HepG2 (cell line): ENCODE data around the gene OR11L1. TPM values are rescaled to one million over a fixed set of nuclear protein-coding genes. Genes with fewer than 3 reads are reported as not detected.

Experiments used
- ATAC-seq: fragments of 200-7000 bp; cut with Tn5 transposase; 3 replicates; pipeline ENCODE4 v1.9.1; 2020; ENCODE audit warnings: mild to moderate bottlenecking, moderate library complexity
- BruUV-seq: library from RNA; stranded (reverse); fragments of 400-500 nt; replicated peaks from 2 replicates; lab custom pipeline; 2021; lab: Mats Ljungman, UMichigan
- CTCF ChIA-PET: fragments of 300-600 bp; formaldehyde crosslinking; extraction: SDS; loops from one replicate; lab custom pipeline; 2021; ENCODE audit warnings: low total read pairs, inconsistent platforms, low intra/inter-chr PET ratio; lab: Yijun Ruan, JAX
- POLR2A ChIA-PET: fragments of 350-600 bp; sonication (Branson Sonifier 250); formaldehyde crosslinking; loops from one replicate; lab custom pipeline; 2020; ENCODE audit warnings: antibody characterized with exemption, inconsistent platforms; lab: Yijun Ruan, JAX
- DNase-seq: peaks from one replicate; pipeline ENCODE4 v3.0.0-alpha.2; 2015; ENCODE audit warnings: low spot score
- FAIRE-seq: peaks from 3 replicates; lab custom pipeline; 2011; peaks lifted over from hg19 to GRCh38; lab: Jason Lieb, UNC
- H2AFZ ChIP-seq: one replicate; pipeline ENCODE4 v1.6.1; 2011; ENCODE audit warnings: low read length, inconsistent platforms
- H3K27ac ChIP-seq: fragments of 300-600 bp; 3 replicates; pipeline ENCODE4 v1.8.0; 2011; ENCODE audit warnings: mixed run types, mild to moderate bottlenecking, mixed read lengths, low read length, inconsistent platforms; ENCODE audit not compliant: insufficient read depth; ENCODE audit errors: extremely low read length
- H3K27me3 ChIP-seq, 2 experiments: fragments of 200-600 bp in 1 of 2; 2 replicates in 1 of 2; 3 replicates in 1 of 2; pipeline versions ENCODE4 v1.6.0 to v1.8.0; 2011; ENCODE audit warnings: low read length in 2 of 2, mild to moderate bottlenecking in 2 of 2, moderate library complexity in 2 of 2, inconsistent platforms in 1 of 2; ENCODE audit not compliant: insufficient read depth in 2 of 2, control insufficient read depth in 1 of 2
- H3K36me3 ChIP-seq, 2 experiments: fragments of 200-600 bp in 1 of 2; replicated peaks in 1 of 2; 2 replicates in 1 of 2; 3 replicates in 1 of 2; pipeline versions ENCODE4 v1.5.1 to v1.8.0; 2011; ENCODE audit warnings: low read length in 2 of 2, inconsistent platforms in 1 of 2; ENCODE audit not compliant: insufficient read depth in 2 of 2, control insufficient read depth in 1 of 2
- H3K4me1 ChIP-seq: 2 replicates; pipeline ENCODE4 v1.5.1; 2012; ENCODE audit warnings: low read length, inconsistent platforms; ENCODE audit not compliant: insufficient read depth
- H3K4me2 ChIP-seq: 2 replicates; pipeline ENCODE4 v1.6.0; 2011; ENCODE audit warnings: low read depth, low read length, inconsistent platforms
- H3K4me3 ChIP-seq, 3 experiments: fragments of 200-600 bp in 1 of 3; sonication (generic), shearing (Covaris generic) in 1 of 3; replicated peaks in 1 of 3; 2 replicates each; pipeline ENCODE4 v1.5.1; 2011 to 2016; ENCODE audit warnings: low read length in 3 of 3, inconsistent platforms in 2 of 3, low read depth in 2 of 3, mild to moderate bottlenecking in 2 of 3, control low read depth in 1 of 3, mixed read lengths in 1 of 3; ENCODE audit not compliant: insufficient read depth in 1 of 3
- H3K79me2 ChIP-seq: one replicate; pipeline ENCODE4 v1.6.1; 2011; ENCODE audit warnings: low read length, inconsistent platforms; ENCODE audit not compliant: insufficient read depth
- H3K9ac ChIP-seq: 2 replicates; pipeline ENCODE4 v1.6.0; 2011; ENCODE audit warnings: mild to moderate bottlenecking, low read depth, low read length, inconsistent platforms; ENCODE audit not compliant: insufficient read depth
- H3K9me3 ChIP-seq: 2 replicates; pipeline ENCODE4 v1.5.1; 2012; ENCODE audit warnings: mild to moderate bottlenecking, low read length
- H4K20me1 ChIP-seq: 2 replicates; pipeline ENCODE4 v1.6.0; 2011; ENCODE audit warnings: inconsistent platforms, mild to moderate bottlenecking, low read length, moderate library complexity; ENCODE audit not compliant: insufficient read depth
- ATF7 ChIP-seq, 2 experiments: fragments of 450-650 bp in 1 of 2; sonication (generic) in 1 of 2; formaldehyde crosslinking in 1 of 2; IDR thresholded peaks; 2 replicates each; pipeline versions ENCODE4 v1.4.0 to v1.6.1; 2016 to 2020; ENCODE audit warnings: antibody characterized with exemption in 1 of 2, mild to moderate bottlenecking in 1 of 2, missing genetic modification reagents in 1 of 2
- ETS1 ChIP-seq: sonication (generic); formaldehyde crosslinking; IDR thresholded peaks from 2 replicates; pipeline ENCODE4 v1.4.0; 2020; ENCODE audit warnings: missing genetic modification reagents
- KLF9 ChIP-seq: IDR thresholded peaks from 2 replicates; pipeline ENCODE4 v1.6.1; 2016; ENCODE audit warnings: low read depth
- MXD3 ChIP-seq: IDR thresholded peaks from 2 replicates; pipeline ENCODE4 v1.6.1; 2016; ENCODE audit warnings: mild to moderate bottlenecking, missing biosample characterization, missing genetic modification reagents
- MYPOP ChIP-seq: sonication (generic); formaldehyde crosslinking; IDR thresholded peaks from 2 replicates; pipeline ENCODE4 v1.8.1; 2023; ENCODE audit warnings: mild to moderate bottlenecking, moderate library complexity, missing genetic modification reagents
- NFIC ChIP-seq: IDR thresholded peaks from 2 replicates; pipeline ENCODE4 v1.6.1; 2012; ENCODE audit warnings: mild to moderate bottlenecking, low read length, inconsistent platforms
- NONO ChIP-seq, 2 experiments: fragments of 450-650 bp in 1 of 2; sonication (generic) in 1 of 2; formaldehyde crosslinking in 1 of 2; IDR thresholded peaks in 1 of 2; conservative IDR thresholded peaks in 1 of 2; 2 replicates each; pipeline versions ENCODE4 v1.6.1 to v1.8.0; 2017 to 2022; ENCODE audit warnings: mild to moderate bottlenecking in 1 of 2, missing genetic modification reagents in 1 of 2, moderate library complexity in 1 of 2
- RBAK ChIP-seq: sonication (generic); formaldehyde crosslinking; IDR thresholded peaks from 2 replicates; pipeline ENCODE4 v1.5.1; 2020; ENCODE audit warnings: mild to moderate bottlenecking, missing genetic modification reagents
- TAF15 ChIP-seq: fragments of 200-400 bp; formaldehyde crosslinking; IDR thresholded peaks from one replicate; pipeline ENCODE4 v1.6.1; 2018; ENCODE audit warnings: mild to moderate bottlenecking, low read depth, low read length; ENCODE audit not compliant: poor library complexity, severe bottlenecking
- U2AF2 ChIP-seq: fragments of 200-400 bp; formaldehyde crosslinking; IDR thresholded peaks from 2 replicates; pipeline ENCODE4 v1.6.1; 2017; ENCODE audit warnings: low read depth, mild to moderate bottlenecking, low read length
- ZBTB25 ChIP-seq: IDR thresholded peaks from 2 replicates; pipeline ENCODE4 v1.6.1; 2018; ENCODE audit warnings: missing genetic modification reagents
- ZBTB38 ChIP-seq: sonication (generic); formaldehyde crosslinking; IDR thresholded peaks from 2 replicates; pipeline ENCODE4 v1.5.1; 2020; ENCODE audit warnings: mild to moderate bottlenecking, missing genetic modification reagents
- ZNF253 ChIP-seq: sonication (generic); formaldehyde crosslinking; IDR thresholded peaks from 2 replicates; pipeline ENCODE4 v1.8.0; 2022; ENCODE audit warnings: mild to moderate bottlenecking, missing genetic modification reagents, borderline replicate concordance
- ZNF263 ChIP-seq: sonication (generic); formaldehyde crosslinking; IDR thresholded peaks from 2 replicates; pipeline ENCODE4 v1.4.0; 2020; ENCODE audit warnings: missing genetic modification reagents
- ZNF543 ChIP-seq: sonication (generic); formaldehyde crosslinking; IDR thresholded peaks from 2 replicates; pipeline ENCODE4 v1.4.0; 2020; ENCODE audit warnings: mild to moderate bottlenecking, missing genetic modification reagents
- ZNF546 ChIP-seq: sonication (generic); formaldehyde crosslinking; conservative IDR thresholded peaks from 2 replicates; pipeline ENCODE4 v1.8.1; 2023; ENCODE audit warnings: mild to moderate bottlenecking, missing genetic modification reagents
- WGBS: methylation state at CpG from one replicate; pipeline ENCODE4 v1.1.6; 2017; ENCODE audit warnings: low lambda C conversion rate; 5-methylcytosine and 5-hydroxymethylcytosine counted together
- in situ Hi-C: cut with HindIII; loops from 2 replicates; pipeline ENCODE4 v1.10.0; 2017; ENCODE audit warnings: low pct_unique_long_range_greater_than_20kb; ENCODE audit not compliant: extremely low pct_ligation_motif_present
- intact Hi-C: fragments of 100-400 bp; cut with micrococcal nuclease; formaldehyde crosslinking; loops from one replicate; pipeline ENCODE4 v1.10.0; 2022; ENCODE audit not compliant: unreplicated experiment
- polyA plus RNA-seq, 8 experiments: library from polyadenylated mRNA; depleted of rRNA in 3 of 8; stranded (reverse) in 7 of 8; unstranded in 1 of 8; fragments of >200 nt; fragmentation: Illumina TruSeq in 4 of 8; extraction: Trizol in 4 of 8; gene quantifications; 2 replicates each; pipeline versions ENCODE4 v1.2.1 to v1.2.3, GENCODE V29; 2011 to 2016; ENCODE audit warnings: low read depth in 4 of 8, missing spikeins in 1 of 8, mixed read lengths in 1 of 8; ENCODE audit not compliant: insufficient read depth in 1 of 8
- total RNA-seq, 5 experiments: library from RNA; depleted of rRNA; stranded (reverse); fragments of >200 nt; fragmentation: Illumina TruSeq; extraction: Trizol; gene quantifications; 2 replicates each; pipeline ENCODE4 v1.2.3, GENCODE V29; 2016; ENCODE audit warnings: low read depth in 1 of 5

The OR11L1 gene
- total and polyA plus RNA-seq, 2 of the 13 experiments (the other 11 are each of a cell fraction or from before 2014, with no cell fraction given): not detected

- H3K27me3 ChIP-seq: no peaks in the 10 kb centered on the region; a peak in 1 of 5 replicates
- no peak for TF ChIP-seq MYPOP (CRISPR knock-in tag)
- no peak for TF ChIP-seq U2AF2
- TF ChIP-seq NFIC: no peak
- TF ChIP-seq TAF15: no peak
- TF ChIP-seq NONO (IDR thresholded peaks at IDR 0.05): no peak
- no peak for TF ChIP-seq NONO (CRISPR knock-in tag; conservative IDR thresholded peaks at IDR 0.05)
- TF ChIP-seq ATF7 (IDR thresholded peaks at IDR 0.05): no peak
- no peak for TF ChIP-seq ATF7 (CRISPR knock-in tag; IDR thresholded peaks at IDR 0.05)
- no peak for TF ChIP-seq ZBTB38 (CRISPR knock-in tag)
- TF ChIP-seq RBAK (CRISPR knock-in tag): no peak
- TF ChIP-seq KLF9 (CRISPR knock-in tag): no peak
- TF ChIP-seq ZNF543 (CRISPR knock-in tag): no peak
- TF ChIP-seq ETS1: no peak
- TF ChIP-seq ZNF263: no peak
- no peak for TF ChIP-seq MXD3 (CRISPR knock-in tag)
- TF ChIP-seq ZNF253 (CRISPR knock-in tag): no peak
- no peak for TF ChIP-seq ZNF546 (CRISPR knock-in tag)
- TF ChIP-seq ZBTB25 (CRISPR knock-in tag): no peak
- H3K79me2 ChIP-seq: no peaks in the 10 kb centered on the region
- H3K9me3 ChIP-seq: no peaks in the 10 kb centered on the region
- BruUV-seq: no TSS peak
- DNase-seq: no peak
- intact Hi-C loops (no loop called here), in situ Hi-C loops (no loop called here)
- H3K4me2 ChIP-seq: no peak overlapping the region
- no peaks in the 10 kb centered on the region for H3K4me1 ChIP-seq
- no peak for ATAC-seq
- H3K4me3 ChIP-seq: no peak overlapping the region
- no peak overlapping the region for H3K9ac ChIP-seq
- CTCF ChIA-PET: no interaction called here
- WGBS: 40% methylated on average over 7 of the region's 7 CpGs
- no peak overlapping the region for H3K27ac ChIP-seq
- H4K20me1 ChIP-seq: no peaks in the 10 kb centered on the region
- POLR2A ChIA-PET: no interaction called here
- FAIRE-seq: no peak
- H2AFZ ChIP-seq: no peak overlapping the region
- H3K36me3 ChIP-seq: no peaks in the 10 kb centered on the region
These were observed 6.7 kb upstream of the OR11L1 start for GRCh38 chr1:247848346-247848745.
